HG03060 (cell line): ENCODE results near the gene ZNHIT1.

ENCODE experiments used
- ATAC-seq: cut with Tn5 transposase; IDR thresholded peaks from one replicate; pipeline ENCODE4 v1.9.1; 2021; ENCODE audit warnings: low read depth, moderate number of reproducible peaks; ENCODE audit not compliant: unreplicated experiment

The ZNHIT1 gene

DNA sequence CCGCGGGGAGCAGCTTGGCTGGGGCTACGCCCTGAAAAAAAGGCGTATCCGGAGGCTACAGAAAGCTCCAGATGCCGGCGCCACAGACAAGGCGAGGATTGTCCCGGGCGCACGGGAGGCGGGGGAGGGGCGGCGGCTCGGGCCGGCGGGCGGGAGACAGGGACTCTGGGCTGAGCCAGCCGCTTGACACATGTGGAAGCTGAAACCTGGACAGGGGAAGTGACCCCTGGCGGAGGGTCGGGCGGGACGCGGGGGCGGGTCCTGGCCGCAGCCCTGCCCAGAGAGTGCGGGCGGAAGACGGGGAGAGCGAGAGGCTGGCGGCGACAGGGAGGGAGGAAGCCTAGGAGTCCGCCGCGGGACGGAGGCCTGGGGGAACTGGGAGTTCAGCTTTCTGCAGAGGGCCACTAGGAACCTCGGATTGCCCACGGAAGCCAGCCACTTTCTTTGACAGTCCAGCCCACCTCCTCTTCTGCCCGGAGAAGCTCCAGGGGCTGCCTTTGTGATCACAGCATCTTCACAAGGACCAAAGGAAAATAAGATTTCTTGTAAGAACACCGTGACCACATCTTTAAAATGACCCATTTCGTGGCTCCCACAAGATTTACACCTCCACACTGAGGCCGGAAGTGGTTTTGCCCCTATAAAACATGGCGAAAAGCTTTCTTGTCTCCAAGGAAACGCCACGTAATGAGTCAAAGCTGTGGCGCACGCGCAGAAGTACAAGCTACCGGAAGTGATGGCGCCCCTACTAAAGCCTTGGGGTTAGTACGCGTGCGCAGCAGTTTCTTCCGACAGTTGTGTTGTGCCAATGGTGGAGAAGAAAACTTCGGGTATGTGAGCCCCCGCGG lies at the start of gene ZNHIT1, which contains the start of gene PLOD3:
ZNHIT1 (plus strand) TSS at position 778 of the 848 bp plus-strand sequence; CDS start at position 809, 31 bp downstream.
PLOD3 (minus strand) TSS at position 194 of the 848 bp plus-strand sequence. CDS start 307 bp downstream, outside the sequence.
- peak; percentile 71 for ATAC-seq

DNA sequence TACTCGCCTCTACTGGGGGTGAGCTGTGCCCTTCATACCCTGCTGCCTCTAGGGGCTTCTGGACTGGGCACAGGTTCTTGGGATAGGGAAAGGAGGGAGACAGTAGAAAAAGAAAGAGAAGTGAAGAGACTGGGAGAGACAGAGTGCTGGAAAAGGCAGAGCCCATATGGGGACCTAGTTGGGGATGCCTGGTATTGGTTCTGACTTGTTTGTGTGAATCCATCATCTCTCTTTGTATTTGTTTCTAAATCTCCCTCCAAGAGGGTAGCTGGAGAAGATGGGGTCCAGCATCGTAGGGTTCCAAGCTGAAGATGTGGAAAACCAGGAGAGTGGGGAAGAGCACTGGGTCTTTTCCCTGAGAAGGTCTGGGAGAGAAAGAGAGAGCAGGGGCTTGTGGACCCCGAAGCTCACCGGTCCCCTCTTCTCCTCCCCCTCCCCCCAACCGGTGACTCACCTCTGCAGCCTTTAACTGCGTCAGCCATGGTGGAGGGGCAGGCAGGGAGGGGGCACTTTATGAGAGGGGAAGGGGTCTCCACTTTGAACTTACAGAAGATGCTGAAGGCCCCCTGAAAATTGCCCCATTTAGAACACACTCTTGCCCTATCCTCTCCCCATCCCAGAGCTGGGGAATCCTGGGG lies 49.4 kb upstream of the ZNHIT1 start:
- ATAC-seq = no peak

DNA sequence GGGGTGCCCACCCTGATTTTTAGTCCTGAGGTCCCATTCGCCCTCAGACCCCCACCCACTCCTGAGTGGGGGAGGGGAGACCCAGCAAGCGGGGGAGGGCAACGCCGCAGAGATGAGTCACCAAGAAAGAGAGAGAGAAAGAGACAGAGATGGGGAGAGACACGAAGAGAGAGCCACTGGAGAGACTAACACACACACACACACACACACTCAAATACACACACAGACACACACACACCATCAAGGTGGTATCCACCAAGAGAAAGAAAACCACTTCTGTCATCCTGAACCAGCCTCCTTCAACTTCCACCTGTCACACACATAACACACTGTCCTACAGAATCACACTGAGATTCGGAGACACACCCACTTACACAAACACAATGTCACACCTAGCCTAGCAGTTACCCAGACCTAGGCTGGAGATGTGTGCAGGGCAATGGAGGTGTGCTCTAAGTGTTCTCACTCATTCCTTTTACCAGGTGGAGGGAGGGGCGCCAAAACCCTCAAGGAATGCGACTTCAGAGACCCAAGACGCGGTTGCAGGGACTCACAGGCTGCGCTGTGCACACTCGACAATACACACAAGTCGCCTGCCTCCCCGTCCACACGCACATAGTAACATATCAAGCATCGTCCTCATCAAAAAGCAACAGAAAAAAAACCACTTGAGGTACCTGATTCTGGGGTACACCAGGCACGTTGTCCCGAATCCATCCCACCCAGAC lies 48.7 kb upstream of the ZNHIT1 start:
- no peak for ATAC-seq

DNA sequence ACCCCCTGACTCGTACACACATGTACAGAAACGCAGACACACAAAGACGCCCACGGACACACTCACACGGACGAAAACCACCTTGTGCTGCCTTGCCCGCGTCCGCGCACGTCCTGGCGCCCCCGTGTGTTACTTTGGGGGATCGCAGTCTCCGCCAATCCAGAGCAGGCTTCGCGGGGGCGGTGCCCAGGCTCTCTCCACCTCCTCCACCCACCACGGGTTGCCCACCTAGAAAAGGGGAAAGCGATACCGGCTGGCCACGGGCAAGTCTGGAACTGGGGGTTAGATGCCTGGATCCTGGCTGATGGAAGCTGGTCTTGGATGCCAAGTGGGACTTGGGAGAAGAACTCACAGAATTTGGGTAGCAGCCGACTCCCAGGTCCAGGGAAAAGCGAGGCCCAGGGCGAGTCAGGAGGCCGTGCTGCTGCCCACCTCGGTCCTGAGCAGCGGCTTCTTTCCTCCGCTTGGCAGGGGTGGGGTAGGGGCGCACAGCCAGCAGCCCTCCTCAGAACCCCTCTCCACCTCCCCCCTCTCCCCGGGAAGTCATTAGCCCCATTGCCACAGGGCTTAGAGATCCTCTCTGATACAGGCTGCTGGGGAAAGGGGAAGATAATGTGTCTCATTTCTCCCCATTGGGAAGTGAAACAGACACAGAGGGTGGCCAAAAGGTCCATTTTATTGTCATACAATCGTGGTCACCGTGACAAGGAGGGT lies 48.0 kb upstream of the ZNHIT1 start:
- ATAC-seq = no peak

DNA sequence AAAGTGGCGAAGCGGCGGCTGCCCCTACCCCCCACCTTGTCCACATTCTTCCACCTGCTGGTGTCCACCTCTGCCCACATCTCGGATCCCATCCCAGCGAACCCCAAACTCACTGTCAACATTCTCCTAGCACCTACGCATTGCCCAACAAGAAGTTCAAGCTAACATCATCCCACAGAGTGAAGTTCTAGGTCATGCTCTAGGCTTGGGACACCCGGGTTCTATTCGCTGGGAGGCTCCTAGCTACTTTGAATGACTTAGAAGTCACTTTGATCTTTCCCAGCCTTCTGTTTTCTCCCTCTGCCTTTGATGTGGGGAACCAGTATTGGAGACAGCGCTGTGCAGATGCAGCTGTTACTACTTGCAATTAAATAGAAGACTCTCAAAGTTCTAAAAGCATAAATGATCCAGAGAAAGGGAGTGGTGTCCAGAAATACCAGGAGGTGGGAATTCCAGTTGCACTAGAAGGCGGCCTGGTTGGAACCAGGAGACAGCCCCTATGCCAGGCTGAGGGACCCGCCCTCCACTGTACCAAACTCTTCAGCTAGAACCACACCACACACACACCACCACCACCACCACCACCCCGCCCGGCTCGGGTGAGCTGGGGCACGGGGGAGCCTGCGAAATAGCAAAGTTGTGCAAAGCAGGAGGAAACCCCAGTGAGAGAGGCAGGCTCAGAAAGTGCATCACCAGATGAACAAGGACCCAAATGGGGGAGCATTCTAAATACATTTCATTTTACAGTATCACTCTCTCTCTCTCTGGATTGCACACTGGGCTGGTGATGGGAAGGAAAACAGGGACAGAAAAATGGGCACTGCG lies 47.1 kb upstream of the ZNHIT1 start:
- ATAC-seq = no peak

DNA sequence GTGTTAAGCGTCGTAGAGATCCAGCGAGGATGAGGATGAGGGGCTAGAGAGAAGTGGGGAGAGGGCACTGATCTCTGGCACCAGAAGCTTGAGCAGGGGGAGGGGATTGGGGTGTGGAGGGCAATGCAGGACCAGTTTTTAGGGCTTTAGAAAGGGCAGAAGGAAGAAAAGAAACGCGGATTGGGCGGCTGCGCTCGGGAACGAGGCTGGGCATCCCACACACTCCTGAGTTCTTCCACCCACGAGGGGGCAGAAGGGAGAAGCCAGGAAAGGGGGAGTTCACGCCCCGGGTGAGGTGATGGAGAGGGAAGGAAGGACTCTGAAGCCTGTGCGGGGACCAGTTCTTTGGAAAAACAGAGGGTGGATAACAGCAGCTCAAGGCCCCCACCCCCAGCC lies 46.5 kb upstream of the ZNHIT1 start:
- ATAC-seq = no peak

DNA sequence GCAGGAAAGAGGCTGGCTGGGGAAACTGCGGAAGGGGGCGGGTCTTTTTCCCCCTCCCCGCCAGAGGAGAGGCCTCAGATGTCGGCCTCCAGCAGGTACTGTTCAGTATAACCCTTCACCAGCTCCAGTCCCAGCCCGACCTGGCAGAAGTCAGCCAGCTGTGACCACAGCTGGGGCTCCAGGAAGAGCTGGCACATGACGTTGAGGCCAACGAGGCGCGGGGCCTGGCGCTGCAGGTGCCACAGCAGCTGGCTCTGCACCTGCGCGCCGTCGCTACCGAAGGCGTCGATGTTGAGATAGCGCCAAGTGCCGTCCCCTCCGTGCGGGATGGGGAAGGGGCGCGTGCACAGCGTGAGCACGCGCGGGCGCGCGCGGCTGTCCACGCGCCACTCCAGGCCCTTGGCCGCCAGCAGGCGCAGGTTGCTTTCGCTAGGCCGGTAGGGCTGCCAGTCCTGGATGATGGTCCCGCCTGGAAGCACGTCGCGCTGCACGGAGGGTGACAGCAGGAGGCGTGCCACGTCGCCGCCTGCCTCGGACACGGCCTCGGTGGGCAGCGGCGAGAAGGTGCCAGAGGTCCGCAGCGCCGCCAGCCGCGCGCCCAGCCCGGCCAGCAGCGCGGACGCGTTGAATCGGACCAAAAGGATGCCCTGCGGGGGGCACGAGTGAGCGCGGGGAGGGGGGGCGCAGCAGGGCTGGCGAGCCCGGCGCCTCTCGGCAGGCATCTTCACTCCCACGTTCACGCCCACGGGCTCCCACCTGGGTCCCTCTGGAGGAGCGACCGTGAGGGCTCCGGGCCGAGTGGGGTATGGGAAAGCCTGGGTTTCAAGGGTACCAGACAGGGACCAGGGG lies 45.7 kb upstream of the ZNHIT1 start:
- ATAC-seq = no peak

DNA sequence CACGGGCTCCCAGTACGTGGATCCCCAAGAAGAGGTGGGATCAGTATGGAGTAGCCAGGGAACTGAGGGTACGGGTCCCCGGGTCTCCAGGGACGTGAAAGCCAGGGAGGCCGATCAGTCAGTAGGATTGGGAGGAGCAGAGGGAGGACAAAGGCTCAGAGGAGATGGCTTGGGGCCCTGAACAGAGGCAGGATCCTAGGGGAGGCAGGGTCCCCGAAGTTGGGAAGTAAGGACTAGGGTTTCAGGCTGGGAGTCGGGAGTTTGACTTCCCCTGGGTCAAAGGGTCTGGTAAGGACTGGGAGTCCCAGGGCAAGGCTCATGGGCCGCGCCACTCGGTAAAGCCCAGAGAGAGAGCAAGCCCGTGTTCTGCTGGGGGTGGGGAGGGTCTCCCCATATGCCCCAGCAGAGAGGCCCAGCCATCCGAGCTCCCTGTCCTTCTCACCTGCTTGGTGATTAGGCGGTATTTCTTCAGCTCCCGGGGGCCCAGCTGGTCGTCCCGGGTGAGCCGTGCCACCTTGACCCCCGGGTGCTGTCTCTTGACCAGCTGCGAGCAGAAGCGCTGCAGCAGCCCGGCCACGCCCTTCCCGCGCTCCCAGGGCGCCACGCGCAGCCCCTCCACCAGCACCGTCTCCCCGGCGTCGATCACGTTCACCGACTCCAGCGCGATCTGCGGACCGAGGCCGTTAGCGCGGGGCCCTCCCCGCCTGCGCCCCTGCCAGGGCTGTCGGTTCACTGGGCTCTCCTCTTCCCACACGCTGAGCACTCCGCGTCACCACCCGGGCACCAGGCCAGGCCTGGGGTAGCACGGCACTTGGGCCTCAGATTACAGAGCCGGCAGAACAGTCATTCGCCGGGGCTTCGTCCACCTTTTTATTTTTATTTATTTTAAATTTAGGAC lies 44.9 kb upstream of the ZNHIT1 start:
- no peak for ATAC-seq

DNA sequence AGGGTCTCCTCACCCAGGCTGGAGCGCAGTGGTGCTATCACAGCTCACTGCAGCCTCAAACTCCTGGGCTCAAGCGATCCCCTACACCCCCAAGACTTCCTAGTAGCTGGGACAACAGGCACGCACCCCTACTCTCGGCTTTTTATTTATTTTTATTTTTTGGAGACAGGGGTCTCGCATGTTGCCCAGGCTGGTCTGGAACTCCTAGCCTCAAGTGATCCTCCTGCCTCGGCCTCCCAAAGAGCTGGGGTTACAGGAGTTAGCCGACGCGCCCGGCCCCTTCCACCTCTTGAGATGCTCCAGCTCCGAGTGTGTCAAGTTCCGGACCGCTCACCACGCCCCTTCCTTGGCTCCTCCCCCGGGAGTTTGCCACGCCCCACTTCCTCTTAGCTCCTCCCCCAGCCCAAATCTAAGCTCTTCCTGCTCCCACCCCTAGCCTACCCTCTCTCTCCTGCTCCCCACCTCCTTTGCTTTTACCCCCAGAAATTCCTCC lies 44.2 kb upstream of the ZNHIT1 start:
- ATAC-seq = no peak

DNA sequence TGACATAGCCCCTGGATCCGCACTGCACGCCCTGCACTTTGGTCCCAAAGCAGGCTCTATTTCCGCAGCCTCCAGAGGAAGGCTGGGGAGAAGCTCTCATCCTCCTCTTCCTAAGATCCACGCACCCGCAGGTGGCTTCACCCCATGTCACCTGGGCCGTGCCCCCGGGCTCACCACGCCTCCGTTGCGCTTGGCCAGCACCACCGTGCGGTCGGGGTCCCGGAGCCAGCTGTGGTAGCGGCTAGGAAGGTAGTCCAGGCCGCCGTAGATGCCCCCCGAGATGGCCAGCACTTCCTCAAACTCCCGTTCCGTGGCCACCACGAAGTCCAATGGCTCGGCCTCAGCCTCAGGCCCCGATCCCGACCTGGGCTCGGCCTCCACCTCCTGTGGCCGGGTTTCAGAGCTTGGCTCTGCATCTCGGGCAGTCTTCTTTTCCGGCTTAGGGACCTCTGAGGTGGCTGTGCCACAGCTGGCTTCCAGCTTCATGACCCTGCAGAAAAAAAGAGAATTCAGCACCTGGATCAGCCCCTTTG lies 43.6 kb upstream of the ZNHIT1 start:
- ATAC-seq = no peak

DNA sequence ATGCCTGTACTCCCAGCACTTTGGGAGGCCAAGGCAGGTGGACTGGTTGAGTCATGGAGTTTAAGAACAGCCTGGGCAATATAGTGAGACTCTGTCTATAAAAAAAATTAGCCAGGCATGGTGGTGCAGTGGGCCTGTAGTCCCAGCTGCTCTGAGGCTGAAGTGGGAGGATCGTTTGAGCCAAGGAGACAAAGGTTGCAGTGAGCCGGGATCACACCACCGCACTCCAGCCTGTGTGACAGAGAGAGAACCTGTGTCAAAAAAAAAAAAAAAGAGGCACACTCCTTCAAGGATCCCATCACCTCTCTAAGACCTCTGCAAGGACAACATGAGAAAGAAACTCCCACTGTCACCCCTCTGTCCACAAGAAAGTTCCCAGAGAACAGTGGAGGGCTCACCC lies 42.3 kb upstream of the ZNHIT1 start:
- no peak for ATAC-seq

DNA sequence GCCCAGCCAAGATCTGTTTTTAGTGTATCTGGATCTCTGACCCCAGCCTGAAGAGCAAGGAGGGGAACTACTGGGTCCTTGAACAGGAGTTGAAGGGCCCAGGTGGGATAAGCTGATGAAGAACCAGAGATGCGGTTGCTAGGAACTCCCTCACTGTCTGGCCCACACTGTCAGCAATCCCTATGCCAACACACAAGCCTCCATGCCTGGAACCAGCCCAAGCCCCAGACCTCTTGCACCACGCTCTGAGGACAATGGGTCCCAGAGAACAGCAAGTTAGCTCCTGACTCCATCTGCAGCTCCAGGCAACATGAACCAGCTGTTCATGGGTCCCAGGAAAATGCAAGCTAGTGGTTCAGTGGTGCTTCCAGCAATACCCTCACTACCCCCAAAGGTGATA lies 40.3 kb upstream of the ZNHIT1 start:
- ATAC-seq = no peak

DNA sequence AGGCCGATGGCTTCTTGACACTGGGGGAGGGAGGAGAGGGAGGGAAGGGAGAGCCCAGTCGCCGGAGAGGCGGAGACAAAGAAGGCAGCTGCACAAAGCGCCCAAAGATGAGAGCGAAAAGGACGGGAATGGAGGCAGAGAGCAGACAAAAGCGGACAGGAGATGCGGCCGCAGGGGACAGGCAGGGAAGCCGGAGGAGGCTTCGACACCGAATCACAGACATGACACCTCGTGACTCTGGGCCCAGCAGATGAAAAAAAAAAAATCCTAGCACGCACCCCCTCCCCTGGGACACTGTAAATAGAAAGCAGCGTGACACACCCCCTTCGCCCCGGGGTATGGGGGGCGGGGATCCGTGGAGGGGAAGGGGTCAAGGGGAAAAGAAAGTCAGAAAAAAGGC lies 38.8 kb upstream of the ZNHIT1 start:
- ATAC-seq = no peak

DNA sequence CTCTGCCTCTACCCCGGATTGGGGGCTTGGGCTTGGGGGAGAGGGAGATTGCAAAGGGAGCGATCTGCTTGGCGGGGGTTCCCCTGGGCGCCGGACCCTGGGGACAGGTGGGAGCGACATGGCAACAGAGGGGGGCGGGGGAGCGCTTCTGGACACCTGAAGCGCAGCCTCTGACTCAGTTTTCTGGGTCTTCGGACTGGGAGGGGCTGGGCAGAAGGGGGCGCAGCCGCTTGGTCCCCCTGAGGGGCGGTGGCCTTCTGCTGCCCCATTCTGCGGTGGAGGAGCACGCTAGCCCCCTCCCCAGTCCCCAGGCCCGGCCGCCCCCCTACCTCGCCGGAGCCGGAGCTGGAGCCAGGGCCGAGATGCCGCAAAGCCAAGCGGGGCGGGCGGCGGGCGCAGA lies 38.3 kb upstream of the ZNHIT1 start:
- no peak for ATAC-seq

DNA sequence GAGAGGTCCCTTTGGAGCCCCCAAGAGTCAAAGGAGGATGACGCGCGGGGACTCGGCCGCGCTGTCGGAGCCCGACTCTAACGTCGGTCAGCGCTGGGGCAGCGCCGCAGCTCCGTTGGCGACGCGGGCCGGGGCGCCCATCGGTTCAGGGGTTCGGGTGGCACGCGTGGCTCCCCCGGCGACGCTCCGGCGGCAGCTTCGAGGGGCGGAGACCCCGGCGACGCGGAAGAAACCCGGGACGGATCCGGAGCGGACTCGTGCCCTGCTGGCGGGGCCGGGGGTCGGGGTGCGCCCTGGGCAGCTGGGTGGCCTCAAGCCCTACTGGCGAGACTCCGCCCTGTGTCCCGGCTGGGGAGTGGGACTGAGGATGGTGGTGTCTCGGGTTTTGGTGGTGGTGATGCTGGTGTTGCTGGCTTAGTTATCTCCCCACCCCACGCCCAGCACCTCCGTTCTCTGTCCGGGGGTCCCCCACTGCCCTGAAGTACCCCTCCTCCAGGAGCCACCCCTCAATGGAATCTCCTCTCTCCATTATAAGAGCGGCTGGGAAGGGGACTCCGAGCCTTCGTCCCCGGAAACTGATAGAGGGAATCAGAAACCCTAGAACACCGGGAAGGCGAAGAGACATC lies 37.7 kb upstream of the ZNHIT1 start, which contains the start of gene NAT16:
NAT16 (minus strand) TSS at position 164 of the 626 bp plus-strand sequence. CDS start 5,486 bp downstream, outside the sequence.
- ATAC-seq = no peak

DNA sequence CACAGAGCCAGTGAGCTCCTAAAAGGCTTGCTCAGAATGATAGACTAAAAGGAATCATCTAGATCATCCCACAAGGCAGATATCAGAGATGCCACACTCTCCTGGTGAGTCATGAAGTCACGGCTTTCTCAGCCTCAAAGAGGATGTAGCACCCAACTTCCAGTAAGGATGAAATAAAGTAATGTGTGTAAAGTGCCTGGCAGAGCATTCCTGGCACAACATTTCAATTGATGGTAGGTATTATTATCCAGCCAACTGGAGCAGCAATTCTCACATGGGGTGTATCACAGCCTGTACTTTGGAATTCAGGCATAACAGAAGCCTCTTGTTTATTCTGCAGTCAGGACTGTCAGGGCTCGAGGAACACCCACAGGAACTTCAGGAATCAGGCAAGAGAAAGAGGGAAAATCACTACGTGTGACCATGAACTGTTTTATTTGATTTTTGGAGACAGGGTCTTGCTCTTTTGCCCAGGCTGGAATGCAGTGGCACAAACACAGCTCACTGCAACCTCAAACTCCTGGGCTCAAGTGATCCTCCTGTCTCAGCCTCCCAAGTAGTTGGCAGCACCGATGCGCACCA lies 32.6 kb upstream of the ZNHIT1 start:
- no peak for ATAC-seq
